ENCODE results near the gene EIF2A. TPM values are rescaled to one million over a fixed set of nuclear protein-coding genes. Genes with fewer than 3 reads are reported as not detected.

EIF2A gene
- total and polyA plus RNA-seq, 9 of the 15 experiments (the other 6 are each of a cell fraction or from before 2014, with no cell fraction given) = 106 to 192 (median 168) TPM

DNA sequence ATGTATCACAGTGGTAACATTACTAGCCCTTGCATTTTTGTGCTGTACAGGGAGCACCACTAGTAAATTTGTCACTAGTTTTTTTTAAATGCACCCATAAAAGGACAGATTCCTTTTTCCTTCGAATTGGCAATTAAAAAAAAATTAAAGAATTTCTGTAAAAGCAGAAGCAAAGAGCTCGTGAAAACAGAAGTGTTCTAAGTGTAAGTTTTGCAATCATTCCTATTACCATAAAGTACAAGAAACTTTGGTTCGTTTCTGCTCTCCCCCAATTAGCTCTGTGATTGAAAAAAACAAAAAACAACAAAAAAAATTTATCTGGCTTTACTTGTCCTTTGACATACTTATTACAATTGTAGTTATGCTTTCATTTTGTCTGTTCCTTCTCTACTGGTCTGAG lies 5.6 kb upstream of the EIF2A start:
- Histone ChIP-seq H2AFZ (ENCODE audit: low read depth, low read length) (no peak overlapping the region), H3K4me3 (no peak overlapping the region), H4K20me1 (replicated peaks; ENCODE audit: control insufficient read depth, insufficient read depth, low read length) (0 out of 2 replicates have a peak, but pooled peaks cover 4% of the 10 kb centered on the region), H3K27me3 (ENCODE audit: control insufficient read depth in 2 of 2, insufficient read depth in 2 of 2, low read length in 2 of 2) (no peaks in the 10 kb centered on the region), H3K9ac (ENCODE audit: insufficient read depth in 1 of 2, low read depth in 2 of 2, low read length in 2 of 2) (no peak overlapping the region), H3K27ac (ENCODE audit: extremely low read depth, low read depth, low read length) (no peak overlapping the region), H3K79me2 (ENCODE audit: control insufficient read depth, insufficient read depth, low read length) (peaks cover 32% of the 10 kb centered on the region), H3K9me3 (replicated peaks; ENCODE audit: control insufficient read depth, insufficient read depth, low read depth, low read length) (no peaks in the 10 kb centered on the region), H3K4me1 (replicated peaks in 1 of 2; ENCODE audit: control insufficient read depth in 2 of 2, insufficient read depth in 2 of 2, low read length in 2 of 2) (peaks cover 0 to 4% of the 10 kb centered on the region in 2 experiments; a peak in 2 of 5 replicates), H3K4me2 (ENCODE audit: insufficient read depth, low read length) (no peak overlapping the region), H3K9me1 (ENCODE audit: control insufficient read depth, insufficient read depth, low read length) (no peaks in the 10 kb centered on the region), H3K36me3 (ENCODE audit: control insufficient read depth, insufficient read depth, low read length) (peaks cover 45% of the 10 kb centered on the region)
- FAIRE-seq = no peak
- ChIA-PET CTCF (ENCODE audit: low intra/inter-chr PET ratio) (no interaction called here), POLR2A (interaction anchor here (1.0 kb wide), 1 partner anchor 14 kb away, joined by 3 read pairs; no protein-coding TSS in a partner anchor)
- no TSS peak for BruUV-seq (replicated peaks)
- ATAC-seq = no peak
- intact Hi-C loops (cut with micrococcal nuclease) (no loop called here), in situ Hi-C loops (cut with MboI) (loop anchor here (25.0 kb wide), 1 partner anchor 321 kb away; no protein-coding TSS in a partner anchor)
- DNase-seq (ENCODE audit: extremely low read depth in 1 of 4, low spot score in 3 of 4) = no peak
- TF ChIP-seq, protein P1, sequence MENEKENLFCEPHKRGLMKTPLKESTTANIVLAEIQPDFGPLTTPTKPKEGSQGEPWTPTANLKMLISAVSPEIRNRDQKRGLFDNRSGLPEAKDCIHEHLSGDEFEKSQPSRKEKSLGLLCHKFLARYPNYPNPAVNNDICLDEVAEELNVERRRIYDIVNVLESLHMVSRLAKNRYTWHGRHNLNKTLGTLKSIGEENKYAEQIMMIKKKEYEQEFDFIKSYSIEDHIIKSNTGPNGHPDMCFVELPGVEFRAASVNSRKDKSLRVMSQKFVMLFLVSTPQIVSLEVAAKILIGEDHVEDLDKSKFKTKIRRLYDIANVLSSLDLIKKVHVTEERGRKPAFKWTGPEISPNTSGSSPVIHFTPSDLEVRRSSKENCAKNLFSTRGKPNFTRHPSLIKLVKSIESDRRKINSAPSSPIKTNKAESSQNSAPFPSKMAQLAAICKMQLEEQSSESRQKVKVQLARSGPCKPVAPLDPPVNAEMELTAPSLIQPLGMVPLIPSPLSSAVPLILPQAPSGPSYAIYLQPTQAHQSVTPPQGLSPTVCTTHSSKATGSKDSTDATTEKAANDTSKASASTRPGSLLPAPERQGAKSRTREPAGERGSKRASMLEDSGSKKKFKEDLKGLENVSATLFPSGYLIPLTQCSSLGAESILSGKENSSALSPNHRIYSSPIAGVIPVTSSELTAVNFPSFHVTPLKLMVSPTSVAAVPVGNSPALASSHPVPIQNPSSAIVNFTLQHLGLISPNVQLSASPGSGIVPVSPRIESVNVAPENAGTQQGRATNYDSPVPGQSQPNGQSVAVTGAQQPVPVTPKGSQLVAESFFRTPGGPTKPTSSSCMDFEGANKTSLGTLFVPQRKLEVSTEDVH (IDR thresholded peaks at IDR 0.05; ENCODE audit: low read depth, partially characterized antibody) = peak; percentile 31
- TF ChIP-seq BRD4 (IDR thresholded peaks at IDR 0.05) = no peak
- WGBS (ENCODE audit: insufficient coverage, low coverage, missing lambda C conversion rate) = 89% methylated on average over 3 of the region's 3 CpGs
